ENCODE measurements around the gene ABCB4. TPM values are rescaled to one million over a fixed set of nuclear protein-coding genes. Genes with fewer than 3 reads are reported as not detected.

ABCB4 gene
- total RNA-seq, 1 donor from 2014 or later, result 3.3 TPM

- intact Hi-C loops (cut with DNase I), result no loop called here
- ATAC-seq (no peak), DNase-seq (ENCODE audit: low spot score) (no peak)
These were observed 104.8 kb downstream of the ABCB4 start for GRCh38 chr7:87370660-87371180.

- ATAC-seq, result no peak
- intact Hi-C loops (cut with DNase I), result no loop called here
- no peak for DNase-seq (ENCODE audit: low spot score)
These were observed 106.3 kb downstream of the ABCB4 start for GRCh38 chr7:87369216-87369615.

- no peak for ATAC-seq
- no peak for DNase-seq (ENCODE audit: low spot score)
- intact Hi-C loops (cut with DNase I), result no loop called here
These were observed 111.2 kb downstream of the ABCB4 start for GRCh38 chr7:87364246-87364645.

- intact Hi-C loops (cut with DNase I), result no loop called here
- DNase-seq (ENCODE audit: low spot score), result no peak
- no peak for ATAC-seq
These were observed 112.1 kb downstream of the ABCB4 start for GRCh38 chr7:87363342-87363741.

GRCh38 chr7:87361320-87361719 lies 114.2 kb downstream of the ABCB4 start:
- intact Hi-C loops (cut with DNase I), result no loop called here
- ATAC-seq (no peak), DNase-seq (ENCODE audit: low spot score) (no peak)

- DNase-seq (ENCODE audit: low spot score) (no peak), ATAC-seq (no peak)
- intact Hi-C loops (cut with DNase I), result no loop called here
These were observed 116.1 kb downstream of the ABCB4 start for GRCh38 chr7:87359366-87359765.

GRCh38 chr7:87356448-87356847 lies 119.0 kb downstream of the ABCB4 start:
- intact Hi-C loops (cut with DNase I), result no loop called here
- ATAC-seq (no peak), DNase-seq (ENCODE audit: low spot score) (no peak)

GRCh38 chr7:87354749-87355148 lies 120.7 kb downstream of the ABCB4 start:
- intact Hi-C loops (cut with DNase I), result no loop called here
- DNase-seq (ENCODE audit: low spot score) (no peak), ATAC-seq (no peak)

Other genes with a start within 250 kb of the ABCB4 start
- 13.1 TPM for gene CROT, start 130.0 kb downstream of the ABCB4 start, total RNA-seq
- 21.0 TPM for gene ABCB1, start 125.2 kb upstream of the ABCB4 start, total RNA-seq
- 5.9 TPM for gene RUNDC3B, start 152.7 kb upstream of the ABCB4 start, total RNA-seq

All from sciatic nerve (tissue), 2 donors.